ENCODE data around the gene INHA.

INHA gene

GRCh38 chr2:219538956-219539788, 32.9 kb upstream of the INHA start:
- no peaks in the 10 kb centered on the region for H3K9me3 Mint-ChIP-seq
- peaks cover 12% of the 10 kb centered on the region for H3K36me3 Mint-ChIP-seq (ENCODE audit: low read depth)
- peak overlapping the region; percentile 73 to 82 (median 80) for H3K27ac Mint-ChIP-seq
- H3K4me1 Mint-ChIP-seq = peaks cover 23% of the 10 kb centered on the region
- peak overlapping the region; percentile 59 to 66 (median 63) for H3K4me3 Mint-ChIP-seq
- no peak for TF ChIP-seq CTCF (IDR thresholded peaks at IDR 0.05; ENCODE audit: unreplicated experiment in 3 of 3)
- H3K27me3 Mint-ChIP-seq (ENCODE audit: low read depth) = peaks cover 4% of the 10 kb centered on the region

- H3K4me1 Mint-ChIP-seq = peaks cover 32% of the 10 kb centered on the region
- TF ChIP-seq CTCF (IDR thresholded peaks at IDR 0.05; ENCODE audit: unreplicated experiment in 3 of 3) = no peak
- no peaks in the 10 kb centered on the region for H3K9me3 Mint-ChIP-seq
- no peak overlapping the region for H3K27ac Mint-ChIP-seq
- H3K4me3 Mint-ChIP-seq = peak overlapping the region in 1 of 3 experiments; percentile 34
- H3K36me3 Mint-ChIP-seq (ENCODE audit: low read depth) = peaks cover 12% of the 10 kb centered on the region
- peaks cover 9% of the 10 kb centered on the region for H3K27me3 Mint-ChIP-seq (ENCODE audit: low read depth)
These were observed 32.0 kb upstream of the INHA start for GRCh38 chr2:219539926-219540678.

- Mint-ChIP-seq H3K4me1 (peaks cover 38% of the 10 kb centered on the region), H3K27me3 (ENCODE audit: low read depth) (peaks cover 10% of the 10 kb centered on the region), H3K9me3 (no peaks in the 10 kb centered on the region), H3K4me3 (peak overlapping the region in 2 of 3 experiments; percentile 66 to 89), H3K36me3 (ENCODE audit: low read depth) (peaks cover 12% of the 10 kb centered on the region), H3K27ac (no peak overlapping the region)
- TF ChIP-seq CTCF (IDR thresholded peaks at IDR 0.05; ENCODE audit: unreplicated experiment in 3 of 3) = no peak
These were observed 31.2 kb upstream of the INHA start for GRCh38 chr2:219540784-219541504.

GRCh38 chr2:219541611-219542180, 30.4 kb upstream of the INHA start:
- Mint-ChIP-seq H3K4me1 (peaks cover 43% of the 10 kb centered on the region), H3K27ac (no peak overlapping the region), H3K9me3 (no peaks in the 10 kb centered on the region), H3K36me3 (ENCODE audit: low read depth) (peaks cover 12% of the 10 kb centered on the region), H3K27me3 (ENCODE audit: low read depth) (peaks cover 13% of the 10 kb centered on the region), H3K4me3 (peak overlapping the region; percentile 66 to 89 (median 87))
- peak; percentile 99 to 100 (median 100) for TF ChIP-seq CTCF (IDR thresholded peaks at IDR 0.05; ENCODE audit: unreplicated experiment in 3 of 3)

- no peak for TF ChIP-seq CTCF (IDR thresholded peaks at IDR 0.05; ENCODE audit: unreplicated experiment in 3 of 3)
- Mint-ChIP-seq H3K36me3 (ENCODE audit: low read depth) (peaks cover 18% of the 10 kb centered on the region), H3K4me1 (peaks cover 43% of the 10 kb centered on the region), H3K9me3 (no peaks in the 10 kb centered on the region), H3K27ac (peak overlapping the region in 2 of 3 experiments; percentile 46 to 56), H3K4me3 (peak overlapping the region; percentile 87 to 90 (median 89)), H3K27me3 (ENCODE audit: low read depth) (peaks cover 16% of the 10 kb centered on the region)
These were observed 29.0 kb upstream of the INHA start for GRCh38 chr2:219542931-219543595.

Measured in nephron (organoid).